Adrenal gland (tissue), 12 donors: Measurements from ENCODE around the gene RXFP3. TPM values are rescaled to one million over a fixed set of nuclear protein-coding genes. Genes with fewer than 3 reads are reported as not detected.

ENCODE experiments used
- DNase-seq, 7 donors: peaks; one replicate each; pipeline ENCODE4 v3.0.0-alpha.2; 2019 to 2020
- H3K27ac ChIP-seq, 5 donors: fragments of 200-600 bp; sonication (generic) in 4 of 5; 1 replicate in 3 of 5; 2 replicates in 2 of 5; pipeline versions ENCODE4 v1.5.1 to v1.8.0; 2016 to 2020; ENCODE audit warnings: mild to moderate bottlenecking in 1 of 5
- H3K27me3 ChIP-seq: fragments of 200-600 bp; 2 replicates; pipeline ENCODE4 v1.8.0; 2021
- H3K36me3 ChIP-seq, 2 donors: fragments of 200-600 bp; replicated peaks in 1 of 2; 1 replicate in 1 of 2; 2 replicates in 1 of 2; pipeline versions ENCODE4 v1.5.1 to v1.8.0; 2018 to 2022
- H3K4me1 ChIP-seq, 2 donors: fragments of 200-600 bp; replicated peaks in 1 of 2; 1 replicate in 1 of 2; 2 replicates in 1 of 2; pipeline versions ENCODE4 v1.5.1 to v1.8.0; 2018 to 2021
- H3K4me3 ChIP-seq, 4 donors: fragments of 200-600 bp; sonication (generic) in 3 of 4; one replicate each; pipeline ENCODE4 v1.5.1; 2016 to 2018
- H3K9me3 ChIP-seq, 3 donors: fragments of 200-600 bp; sonication (generic) in 1 of 3; replicated peaks in 1 of 3; 1 replicate in 2 of 3; 2 replicates in 1 of 3; pipeline versions ENCODE4 v1.5.1 to v1.8.0; 2016 to 2021
- POLR2A ChIP-seq, 2 donors: fragments of 450-650 bp; IDR thresholded peaks; one replicate each; pipeline ENCODE4 v1.6.1; 2017; ENCODE audit warnings: antibody characterized with exemption in 2 of 2, mild to moderate bottlenecking in 2 of 2, moderate library complexity in 1 of 2
- WGBS, 4 donors: extraction: QIAGEN DNeasy Blood & Tissue Kit in 2 of 4; methylation state at CpG; one replicate each; pipeline versions ENCODE4 v1.1.5 to v1.1.7; 2013 to 2017; 5-methylcytosine and 5-hydroxymethylcytosine counted together
- intact Hi-C, 2 donors: fragments of 100-400 bp; cut with DNase I; formaldehyde crosslinking; loops; one replicate each; pipeline versions ENCODE4 v1.14.1 to v1.15.0; 2022 to 2023
- polyA plus RNA-seq, 3 donors: library from polyadenylated mRNA; stranded (reverse); fragments of 200-250 nt in 2 of 3; fragments of 350-450 nt in 1 of 3; fragmentation: Illumina TruSeq in 1 of 3; extraction: RNeasy Lipid Tissue Mini Kit (QIAGEN cat#74804) in 1 of 3; gene quantifications; one replicate each; pipeline ENCODE4 v1.2.3, GENCODE V29; 2013 to 2014
- total RNA-seq, 9 donors: library from RNA; depleted of rRNA in 4 of 9; stranded (reverse); fragments of >200 nt in 4 of 9; fragments of 120-200 nt in 1 of 9; fragmentation: NEBNext Ultra II Directional in 1 of 9; extraction: Animal tissue kit (Norgen Biotek cat#: 25700) in 1 of 9; gene quantifications; one replicate each; pipeline versions ENCODE4 v1.1.0 to v1.2.4, GENCODE V29; 2013 to 2023
- TF ChIP-seq, protein P1 (sequence below), 6 experiments: fragments of 450-650 bp in 4 of 6; fragments of 200-600 bp in 2 of 6; sonication (generic) in 1 of 6; IDR thresholded peaks; 1 replicate in 5 of 6; 2 replicates in 1 of 6; pipeline versions ENCODE4 v1.5.1 to v1.8.0; 2016 to 2021; ENCODE audit warnings: antibody characterized with exemption in 6 of 6, mild to moderate bottlenecking in 2 of 6, moderate library complexity in 1 of 6
- donor health status: healthy with polysubstance abuse.
- donor health status: Bipolar disorder and iron deficiency.
- donor health status: DM: yes; HTN: yes; CAD: no.
- donor health status: DM: no; HTN: no; CAD: no.
- donor health status: DM: no; HTN: no; CAD: no.
- donor health status: DM: yes; HTN: yes; CAD: no.

RXFP3 gene
- total and polyA plus RNA-seq, 12 donors = 0.14 to 9.7 (median 0.63) TPM; not detected in 4

DNA sequence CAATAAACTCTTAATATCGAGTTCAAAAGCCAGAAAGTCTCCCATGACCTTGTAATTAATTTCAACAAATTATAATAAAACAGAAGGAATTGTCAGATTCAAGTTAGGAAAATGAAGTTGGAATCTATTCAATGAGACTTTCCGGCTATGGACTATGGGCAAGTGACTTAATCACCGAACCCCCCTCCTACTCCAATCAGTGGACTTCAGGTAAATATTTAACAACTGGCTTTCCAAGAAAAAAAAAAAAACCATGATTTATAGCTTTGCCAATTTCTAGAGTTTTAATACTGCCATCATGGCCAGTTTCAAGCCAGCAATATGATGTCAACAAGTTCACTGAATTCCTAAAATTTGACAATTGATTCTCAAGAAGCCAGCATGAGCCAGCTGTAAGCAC lies 43.8 kb downstream of the RXFP3 start:
- TF ChIP-seq, protein P1, sequence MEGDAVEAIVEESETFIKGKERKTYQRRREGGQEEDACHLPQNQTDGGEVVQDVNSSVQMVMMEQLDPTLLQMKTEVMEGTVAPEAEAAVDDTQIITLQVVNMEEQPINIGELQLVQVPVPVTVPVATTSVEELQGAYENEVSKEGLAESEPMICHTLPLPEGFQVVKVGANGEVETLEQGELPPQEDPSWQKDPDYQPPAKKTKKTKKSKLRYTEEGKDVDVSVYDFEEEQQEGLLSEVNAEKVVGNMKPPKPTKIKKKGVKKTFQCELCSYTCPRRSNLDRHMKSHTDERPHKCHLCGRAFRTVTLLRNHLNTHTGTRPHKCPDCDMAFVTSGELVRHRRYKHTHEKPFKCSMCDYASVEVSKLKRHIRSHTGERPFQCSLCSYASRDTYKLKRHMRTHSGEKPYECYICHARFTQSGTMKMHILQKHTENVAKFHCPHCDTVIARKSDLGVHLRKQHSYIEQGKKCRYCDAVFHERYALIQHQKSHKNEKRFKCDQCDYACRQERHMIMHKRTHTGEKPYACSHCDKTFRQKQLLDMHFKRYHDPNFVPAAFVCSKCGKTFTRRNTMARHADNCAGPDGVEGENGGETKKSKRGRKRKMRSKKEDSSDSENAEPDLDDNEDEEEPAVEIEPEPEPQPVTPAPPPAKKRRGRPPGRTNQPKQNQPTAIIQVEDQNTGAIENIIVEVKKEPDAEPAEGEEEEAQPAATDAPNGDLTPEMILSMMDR (IDR thresholded peaks at IDR 0.05) = no peak
- no peak for TF ChIP-seq POLR2A (IDR thresholded peaks at IDR 0.05)
- no peak for DNase-seq
- Histone ChIP-seq H3K4me1 (no peaks in the 10 kb centered on the region), H3K4me3 (no peak overlapping the region), H3K27me3 (no peaks in the 10 kb centered on the region), H3K9me3 (no peaks in the 10 kb centered on the region), H3K27ac (no peak overlapping the region), H3K36me3 (no peaks in the 10 kb centered on the region)
- intact Hi-C loops = no loop called here
- WGBS, 4 donors = 70 to 76% (median 73%) methylated on average over 3 of the region's 3 CpGs

DNA sequence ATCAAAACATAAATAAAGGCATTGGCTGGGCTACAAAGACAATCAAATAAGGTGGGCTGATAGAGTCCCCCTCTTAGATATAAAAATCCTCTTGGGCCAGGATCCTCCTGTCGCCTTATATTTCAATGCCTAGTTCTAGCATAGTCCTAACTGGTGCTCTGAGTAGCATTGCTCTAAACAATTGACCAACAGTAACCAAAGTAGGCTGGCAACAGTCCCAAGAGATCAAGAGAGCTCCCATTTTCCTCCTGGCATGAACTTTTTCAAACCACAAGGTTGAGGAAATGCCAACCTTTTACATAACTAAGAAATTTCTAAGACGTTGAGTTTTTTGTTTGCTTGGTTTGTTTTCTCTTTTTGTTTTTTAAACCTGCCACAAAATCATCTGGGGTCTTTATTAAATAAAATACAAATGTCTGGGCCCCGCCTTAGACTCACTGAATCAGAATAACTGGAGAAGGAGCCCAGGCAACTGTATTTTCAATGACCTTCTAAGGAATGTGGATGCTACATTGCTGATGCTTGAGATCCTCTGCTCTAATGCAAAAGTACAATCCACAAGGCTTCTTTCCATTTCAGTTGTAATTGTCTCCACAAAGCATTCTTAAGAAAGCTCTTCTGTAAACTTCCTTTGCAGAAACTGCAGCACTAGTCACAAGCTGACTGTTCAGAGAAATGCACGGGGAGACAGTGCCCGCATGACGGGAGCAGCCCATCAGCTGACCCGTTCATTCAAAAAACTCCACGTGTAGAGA lies 45.4 kb downstream of the RXFP3 start:
- DNase-seq = no peak
- no peaks in the 10 kb centered on the region for H3K9me3 ChIP-seq
- no peak for TF ChIP-seq POLR2A (IDR thresholded peaks at IDR 0.05)
- TF ChIP-seq, protein P1 (IDR thresholded peaks at IDR 0.05) = no peak
- intact Hi-C loops = no loop called here
- no peaks in the 10 kb centered on the region for H3K4me1 ChIP-seq
- peaks cover 0 to 2% of the 10 kb centered on the region in 2 donors for H3K36me3 ChIP-seq
- no peak overlapping the region for H3K27ac ChIP-seq
- 78 to 86% (median 84%) methylated on average over 8 of the region's 8 CpGs for WGBS, 4 donors
- no peaks in the 10 kb centered on the region for H3K27me3 ChIP-seq
- H3K4me3 ChIP-seq = no peak overlapping the region

DNA sequence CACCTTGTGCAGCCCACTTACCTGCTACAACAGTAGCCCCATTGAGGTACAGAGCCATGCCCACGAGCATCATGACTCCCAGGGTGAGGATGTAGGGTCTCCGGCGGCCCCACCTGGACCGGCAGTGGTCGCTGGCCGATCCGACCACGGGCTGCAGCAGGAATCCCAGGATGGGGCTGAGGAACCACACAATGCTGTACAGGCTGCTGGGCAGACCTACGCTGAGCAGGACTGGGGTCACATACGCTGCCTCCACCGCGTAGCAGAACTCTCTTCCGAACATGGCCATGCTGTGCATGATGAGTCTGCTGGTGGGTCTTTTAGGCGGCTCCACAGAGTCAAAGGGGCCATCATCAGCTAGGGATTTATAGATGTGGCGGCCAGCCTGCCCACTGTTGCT lies 48.0 kb downstream of the RXFP3 start:
- Histone ChIP-seq H3K27ac (no peak overlapping the region), H3K36me3 (peaks cover 0 to 22% of the 10 kb centered on the region in 2 donors), H3K9me3 (no peaks in the 10 kb centered on the region), H3K4me3 (no peak overlapping the region), H3K4me1 (no peaks in the 10 kb centered on the region), H3K27me3 (no peaks in the 10 kb centered on the region)
- DNase-seq = no peak
- TF ChIP-seq POLR2A (IDR thresholded peaks at IDR 0.05) = no peak
- TF ChIP-seq, protein P1 (IDR thresholded peaks at IDR 0.05) = no peak
- 89 to 95% (median 94%) methylated on average over 14 to 15 of the region's 15 CpGs; no CpG with 5 or more reads in 1 of the 4 donors for WGBS, 4 donors
- intact Hi-C loops = no loop called here

DNA sequence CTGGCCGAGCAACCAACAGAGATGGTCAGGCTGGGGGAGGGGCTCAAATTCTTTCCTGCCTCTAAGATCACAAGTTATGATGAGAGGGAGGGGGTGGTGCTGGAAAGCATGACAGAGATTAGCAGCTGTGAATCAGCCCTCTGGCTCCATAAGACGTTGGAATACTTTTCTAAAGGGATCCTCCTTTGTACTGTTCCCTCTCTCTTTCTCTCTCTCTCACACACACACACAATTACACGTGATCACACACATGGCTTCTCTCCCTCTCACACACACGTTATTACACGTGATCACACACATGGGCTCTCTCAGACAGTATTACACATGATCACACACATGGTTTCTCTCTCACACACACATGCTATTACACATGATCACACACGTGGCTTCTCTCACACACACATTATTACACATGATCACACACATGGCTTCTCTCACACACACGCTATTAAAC lies 48.5 kb downstream of the RXFP3 start, which contains the start of gene SLC45A2:
Gene SLC45A2 (minus strand): TSS at position 23 of the 454 bp plus-strand sequence. CDS start 110 bp downstream, outside the sequence.
- no peak within 1 kb of the TSS for H3K4me3 ChIP-seq
- no peaks in the 10 kb centered on the region for H3K27me3 ChIP-seq
- 69 to 79% (median 75%) methylated on average over 7 of the region's 7 CpGs for WGBS, 4 donors
- peaks cover 0 to 22% of the 10 kb centered on the region in 2 donors for H3K36me3 ChIP-seq
- no peaks in the 10 kb centered on the region for H3K4me1 ChIP-seq
- TF ChIP-seq POLR2A (IDR thresholded peaks at IDR 0.05) = no peak
- TF ChIP-seq, protein P1 (IDR thresholded peaks at IDR 0.05) = no peak
- no peaks in the 10 kb centered on the region for H3K9me3 ChIP-seq
- intact Hi-C loops = no loop called here
- DNase-seq = peak in 1 of 7 donors; percentile 23
- H3K27ac ChIP-seq = no peak within 1 kb of the TSS
